HCT116 (cell line): Measurements from ENCODE around the gene PXDN. TPM values are rescaled to one million over a fixed set of nuclear protein-coding genes. Genes with fewer than 3 reads are reported as not detected.

ENCODE experiments used
- ATAC-seq: fragments of 200-7000 bp; cut with Tn5 transposase; 2 replicates; pipeline ENCODE4 v1.9.1; 2020; ENCODE audit warnings: mild to moderate bottlenecking, moderate library complexity
- BruUV-seq: library from RNA; stranded (reverse); fragments of 400-500 nt; replicated peaks from 2 replicates; lab custom pipeline; 2021; lab: Mats Ljungman, UMichigan
- CTCF ChIA-PET: fragments of 300-600 bp; sonication (Branson Sonifier 250); formaldehyde crosslinking; loops from one replicate; lab custom pipeline; 2021; ENCODE audit warnings: antibody characterized with exemption; lab: Charles Lee
- POLR2A ChIA-PET: fragments of 300-600, 350-600 bp; sonication (Branson Sonifier 250); formaldehyde crosslinking; loops from one replicate; lab custom pipeline; 2021; ENCODE audit warnings: antibody characterized with exemption; lab: Charles Lee
- RAD21 ChIA-PET, 2 experiments: fragments of 300-600 bp; sonication (Branson Sonifier 250); formaldehyde crosslinking; loops; one replicate each; lab custom pipeline; 2023; ENCODE audit warnings: low total read pairs in 2 of 2; ENCODE audit not compliant: uncharacterized antibody in 2 of 2, unreplicated experiment in 2 of 2, low non-redundant PET in 1 of 2; lab: Charles Lee
- DNase-seq: peaks from one replicate; pipeline ENCODE4 v3.0.0-alpha.2; 2010; ENCODE audit warnings: low read depth, low spot score
- H2AFZ ChIP-seq: fragments of 200-600 bp; shearing (Covaris generic), sonication (generic); 2 replicates; pipeline ENCODE4 v1.6.1; 2017; ENCODE audit warnings: low read depth, mixed run types, mixed read lengths, antibody characterized with exemption, low read length; ENCODE audit not compliant: poor library complexity, severe bottlenecking
- H3K27ac ChIP-seq: 2 replicates; pipeline ENCODE4 v1.5.1; 2012; ENCODE audit warnings: low read depth, low read length
- H3K27me3 ChIP-seq: fragments of 200-600 bp; sonication (generic); 2 replicates; pipeline ENCODE4 v1.6.1; 2016; ENCODE audit warnings: mixed run types, low read length, mixed read lengths; ENCODE audit not compliant: insufficient read depth
- H3K36me3 ChIP-seq, 2 experiments: fragments of 200-500 bp in 1 of 2; fragments of 200-600 bp in 1 of 2; sonication (Bioruptor generic) in 1 of 2; sonication (generic) in 1 of 2; 2 replicates each; pipeline versions ENCODE4 v1.5.1 to v1.6.1; 2014 to 2016; ENCODE audit warnings: low read length in 2 of 2, inconsistent platforms in 1 of 2, mixed read lengths in 1 of 2, mixed run types in 1 of 2; ENCODE audit not compliant: insufficient read depth in 2 of 2, control insufficient read depth in 1 of 2
- H3K4me1 ChIP-seq, 2 experiments: fragments of 200-600 bp in 1 of 2; sonication (generic) in 1 of 2; 2 replicates each; pipeline versions ENCODE4 v1.5.1 to v1.6.1; 2012 to 2017; ENCODE audit warnings: low read length in 2 of 2, inconsistent platforms in 1 of 2, mild to moderate bottlenecking in 1 of 2, mixed read lengths in 1 of 2, mixed run types in 1 of 2, moderate library complexity in 1 of 2; ENCODE audit not compliant: insufficient read depth in 2 of 2, control insufficient read depth in 1 of 2
- H3K4me2 ChIP-seq: fragments of 200-600 bp; sonication (generic); 2 replicates; pipeline ENCODE4 v1.6.1; 2017; ENCODE audit warnings: mixed run types, low read length, mixed read lengths
- H3K4me3 ChIP-seq, 2 experiments: fragments of 200-600 bp in 1 of 2; sonication (generic) in 1 of 2; replicated peaks in 1 of 2; 2 replicates each; pipeline ENCODE4 v1.5.1; 2011 to 2016; ENCODE audit warnings: low read length in 2 of 2, control low read depth in 1 of 2, low read depth in 1 of 2, mild to moderate bottlenecking in 1 of 2, mixed read lengths in 1 of 2, mixed run types in 1 of 2
- H3K79me2 ChIP-seq: fragments of 200-600 bp; sonication (generic); 2 replicates; pipeline ENCODE4 v1.6.1; 2017; ENCODE audit warnings: mild to moderate bottlenecking, mixed run types, low read length, moderate library complexity, mixed read lengths; ENCODE audit not compliant: insufficient read depth
- H3K9ac ChIP-seq: fragments of 200-600 bp; sonication (generic); 2 replicates; pipeline ENCODE4 v1.6.1; 2016; ENCODE audit warnings: low read length, mixed read lengths
- H3K9me2 ChIP-seq: fragments of 200-600 bp; sonication (generic), shearing (Covaris generic); 2 replicates; pipeline ENCODE4 v1.6.1; 2017; ENCODE audit warnings: mixed run types, mild to moderate bottlenecking, moderate library complexity; ENCODE audit not compliant: insufficient read depth
- H3K9me3 ChIP-seq, 2 experiments: fragments of 200-500 bp in 1 of 2; fragments of 200-600 bp in 1 of 2; sonication (Bioruptor generic) in 1 of 2; sonication (generic) in 1 of 2; 2 replicates each; pipeline ENCODE4 v1.6.1; 2014 to 2017; ENCODE audit warnings: low read length in 2 of 2, mixed read lengths in 2 of 2, inconsistent platforms in 1 of 2, low read depth in 1 of 2, mild to moderate bottlenecking in 1 of 2, mixed run types in 1 of 2, moderate library complexity in 1 of 2; ENCODE audit not compliant: control insufficient read depth in 1 of 2, insufficient read depth in 1 of 2
- H4K20me1 ChIP-seq: fragments of 200-600 bp; sonication (generic), shearing (Covaris generic); 2 replicates; pipeline ENCODE4 v1.6.1; 2017; ENCODE audit warnings: mixed run types, mild to moderate bottlenecking, moderate library complexity; ENCODE audit not compliant: insufficient read depth
- CBX3 ChIP-seq: IDR thresholded peaks from 2 replicates; pipeline ENCODE4 v1.6.1; 2012; ENCODE audit warnings: low read depth
- CEBPB ChIP-seq: IDR thresholded peaks from 2 replicates; pipeline ENCODE4 v1.6.1; 2012; ENCODE audit warnings: low read depth
- EGR1 ChIP-seq: IDR thresholded peaks from 2 replicates; pipeline ENCODE4 v1.6.1; 2012; ENCODE audit warnings: low read depth
- ELF1 ChIP-seq: IDR thresholded peaks from 2 replicates; pipeline ENCODE4 v1.6.1; 2012; ENCODE audit warnings: low read depth, borderline replicate concordance
- EZH2 ChIP-seq: fragments of 200-600 bp; sonication (generic); IDR thresholded peaks from 2 replicates; pipeline ENCODE4 v1.6.1; 2017; ENCODE audit warnings: antibody characterized with exemption, mixed run types
- EZH2phosphoT487 ChIP-seq: fragments of 200-600 bp; IDR thresholded peaks from 2 replicates; pipeline ENCODE4 v1.6.1; 2018; ENCODE audit warnings: antibody characterized with exemption, borderline replicate concordance
- FOSL1 ChIP-seq: IDR thresholded peaks from 2 replicates; pipeline ENCODE4 v1.6.1; 2012; ENCODE audit warnings: low read depth
- JUND ChIP-seq: IDR thresholded peaks from 2 replicates; pipeline ENCODE4 v1.6.1; 2012
- POLR2A ChIP-seq: IDR thresholded peaks from 2 replicates; pipeline ENCODE4 v1.7.0; 2011; ENCODE audit warnings: borderline replicate concordance; ENCODE audit not compliant: insufficient read depth, insufficient read length; ENCODE audit errors: extremely low read depth
- POLR2AphosphoS5 ChIP-seq: IDR thresholded peaks from 2 replicates; pipeline ENCODE4 v1.6.1; 2011; ENCODE audit warnings: mild to moderate bottlenecking, low read depth, low read length, moderate library complexity
- RAD21 ChIP-seq: IDR thresholded peaks from 2 replicates; pipeline ENCODE4 v1.6.1; 2012; ENCODE audit warnings: low read depth, mild to moderate bottlenecking
- SIN3A ChIP-seq: IDR thresholded peaks from 2 replicates; pipeline ENCODE4 v1.6.1; 2012; ENCODE audit warnings: low read depth
- SRF ChIP-seq: IDR thresholded peaks from 2 replicates; pipeline ENCODE4 v1.6.1; 2012; ENCODE audit warnings: low read depth
- YY1 ChIP-seq: IDR thresholded peaks from 2 replicates; pipeline ENCODE4 v1.6.1; 2011; ENCODE audit warnings: low read length, low read depth, moderate library complexity, mild to moderate bottlenecking; ENCODE audit not compliant: insufficient replicate concordance; ENCODE audit errors: extremely low read depth
- ZFX ChIP-seq: fragments of 450-650 bp; IDR thresholded peaks from 2 replicates; pipeline ENCODE4 v1.6.1; 2017
- intact Hi-C: fragments of 100-400 bp; cut with micrococcal nuclease; formaldehyde crosslinking; loops from 2 replicates; pipeline ENCODE4 v1.10.0; 2022
- total RNA-seq: library from RNA; stranded (reverse); gene quantifications from one replicate; pipeline ENCODE4 v1.2.1, GENCODE V29; 2021; ENCODE audit not compliant: unreplicated experiment
- TF ChIP-seq, protein P1 (sequence below): IDR thresholded peaks from 2 replicates; pipeline ENCODE4 v1.6.1; 2012; ENCODE audit warnings: low read depth
- TF ChIP-seq, protein P2 (sequence below): IDR thresholded peaks from 2 replicates; pipeline ENCODE4 v1.6.1; 2011; ENCODE audit warnings: mild to moderate bottlenecking, low read length, moderate library complexity; ENCODE audit not compliant: insufficient replicate concordance; ENCODE audit errors: extremely low read depth
- TF ChIP-seq, protein P3 (sequence below): IDR thresholded peaks from 2 replicates; pipeline ENCODE4 v1.6.1; 2012
- TF ChIP-seq, protein P4 (sequence below): IDR thresholded peaks from 2 replicates; pipeline ENCODE4 v1.6.1; 2012
- TF ChIP-seq, protein P5 (sequence below), 3 experiments: fragments of 200-600 bp in 1 of 3; sonication (generic) in 1 of 3; IDR thresholded peaks in 2 of 3; conservative IDR thresholded peaks in 1 of 3; 2 replicates each; pipeline ENCODE4 v1.5.1; 2012 to 2017; ENCODE audit warnings: low read depth in 2 of 3, low read length in 2 of 3, antibody characterized with exemption in 1 of 3, borderline replicate concordance in 1 of 3, control low read depth in 1 of 3, mild to moderate bottlenecking in 1 of 3, mixed read lengths in 1 of 3, mixed run types in 1 of 3, moderate library complexity in 1 of 3; ENCODE audit not compliant: insufficient read depth in 1 of 3

Gene PXDN
- total RNA-seq, 1 experiment from 2014 or later, result 10.7 TPM

DNA sequence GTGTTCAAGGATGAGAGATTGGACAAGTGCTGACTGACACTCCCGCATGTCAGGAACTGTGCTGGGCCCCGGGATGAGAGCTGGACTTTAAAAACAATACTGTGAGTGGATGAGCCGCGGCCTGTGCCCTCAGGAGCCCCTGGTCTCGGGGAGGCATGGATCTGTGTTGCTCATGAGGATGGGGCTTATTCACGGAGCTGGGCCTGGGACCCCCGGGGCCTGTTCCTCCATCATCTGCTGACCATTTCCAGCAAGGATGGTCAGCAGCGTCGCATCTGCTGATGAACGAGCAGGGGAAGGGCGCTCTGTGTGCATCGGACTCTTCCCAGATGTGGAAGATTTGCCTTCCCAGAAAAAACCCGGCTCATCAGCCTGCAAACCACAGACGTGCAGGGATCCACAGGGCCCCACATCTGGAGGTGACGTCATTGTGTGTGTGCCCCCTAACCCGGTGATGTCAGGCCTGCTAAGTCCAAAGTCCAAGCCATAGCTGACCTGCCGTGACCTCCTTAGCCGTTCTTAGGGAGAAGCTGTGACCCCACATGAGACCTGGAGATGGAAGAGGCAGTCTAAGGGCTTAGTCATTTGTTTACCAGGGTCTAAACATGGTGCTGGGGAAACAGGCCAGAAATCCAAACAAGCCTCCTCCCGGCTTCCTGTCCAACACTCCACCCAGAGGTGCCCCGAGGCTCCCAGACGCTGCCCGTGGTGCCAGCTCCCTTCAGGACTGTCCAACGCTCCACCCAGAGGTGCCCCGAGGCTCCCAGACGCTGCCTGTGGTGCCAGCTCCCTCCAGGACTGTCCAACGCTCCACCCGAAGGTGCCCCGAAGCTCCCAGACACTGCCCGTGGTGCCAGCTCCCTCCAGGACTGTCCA lies 143.9 kb downstream of the PXDN start:
- ChIA-PET RAD21 (no interaction called here), CTCF (no interaction called here)
- H2AFZ ChIP-seq, result no peak overlapping the region
- no peaks in the 10 kb centered on the region for H3K79me2 ChIP-seq
- no peak overlapping the region for H3K4me2 ChIP-seq
- no peak overlapping the region for H3K9ac ChIP-seq
- no peak for DNase-seq
- H3K27me3 ChIP-seq, result peaks cover 25% of the 10 kb centered on the region
- TF ChIP-seq ELF1, result no peak
- TF ChIP-seq SIN3A, result no peak
- no peak for TF ChIP-seq RAD21
- TF ChIP-seq, protein P1, sequence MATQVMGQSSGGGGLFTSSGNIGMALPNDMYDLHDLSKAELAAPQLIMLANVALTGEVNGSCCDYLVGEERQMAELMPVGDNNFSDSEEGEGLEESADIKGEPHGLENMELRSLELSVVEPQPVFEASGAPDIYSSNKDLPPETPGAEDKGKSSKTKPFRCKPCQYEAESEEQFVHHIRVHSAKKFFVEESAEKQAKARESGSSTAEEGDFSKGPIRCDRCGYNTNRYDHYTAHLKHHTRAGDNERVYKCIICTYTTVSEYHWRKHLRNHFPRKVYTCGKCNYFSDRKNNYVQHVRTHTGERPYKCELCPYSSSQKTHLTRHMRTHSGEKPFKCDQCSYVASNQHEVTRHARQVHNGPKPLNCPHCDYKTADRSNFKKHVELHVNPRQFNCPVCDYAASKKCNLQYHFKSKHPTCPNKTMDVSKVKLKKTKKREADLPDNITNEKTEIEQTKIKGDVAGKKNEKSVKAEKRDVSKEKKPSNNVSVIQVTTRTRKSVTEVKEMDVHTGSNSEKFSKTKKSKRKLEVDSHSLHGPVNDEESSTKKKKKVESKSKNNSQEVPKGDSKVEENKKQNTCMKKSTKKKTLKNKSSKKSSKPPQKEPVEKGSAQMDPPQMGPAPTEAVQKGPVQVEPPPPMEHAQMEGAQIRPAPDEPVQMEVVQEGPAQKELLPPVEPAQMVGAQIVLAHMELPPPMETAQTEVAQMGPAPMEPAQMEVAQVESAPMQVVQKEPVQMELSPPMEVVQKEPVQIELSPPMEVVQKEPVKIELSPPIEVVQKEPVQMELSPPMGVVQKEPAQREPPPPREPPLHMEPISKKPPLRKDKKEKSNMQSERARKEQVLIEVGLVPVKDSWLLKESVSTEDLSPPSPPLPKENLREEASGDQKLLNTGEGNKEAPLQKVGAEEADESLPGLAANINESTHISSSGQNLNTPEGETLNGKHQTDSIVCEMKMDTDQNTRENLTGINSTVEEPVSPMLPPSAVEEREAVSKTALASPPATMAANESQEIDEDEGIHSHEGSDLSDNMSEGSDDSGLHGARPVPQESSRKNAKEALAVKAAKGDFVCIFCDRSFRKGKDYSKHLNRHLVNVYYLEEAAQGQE, result no peak
- TF ChIP-seq SRF, result no peak
- no peak for TF ChIP-seq POLR2A
- TF ChIP-seq, protein P2, sequence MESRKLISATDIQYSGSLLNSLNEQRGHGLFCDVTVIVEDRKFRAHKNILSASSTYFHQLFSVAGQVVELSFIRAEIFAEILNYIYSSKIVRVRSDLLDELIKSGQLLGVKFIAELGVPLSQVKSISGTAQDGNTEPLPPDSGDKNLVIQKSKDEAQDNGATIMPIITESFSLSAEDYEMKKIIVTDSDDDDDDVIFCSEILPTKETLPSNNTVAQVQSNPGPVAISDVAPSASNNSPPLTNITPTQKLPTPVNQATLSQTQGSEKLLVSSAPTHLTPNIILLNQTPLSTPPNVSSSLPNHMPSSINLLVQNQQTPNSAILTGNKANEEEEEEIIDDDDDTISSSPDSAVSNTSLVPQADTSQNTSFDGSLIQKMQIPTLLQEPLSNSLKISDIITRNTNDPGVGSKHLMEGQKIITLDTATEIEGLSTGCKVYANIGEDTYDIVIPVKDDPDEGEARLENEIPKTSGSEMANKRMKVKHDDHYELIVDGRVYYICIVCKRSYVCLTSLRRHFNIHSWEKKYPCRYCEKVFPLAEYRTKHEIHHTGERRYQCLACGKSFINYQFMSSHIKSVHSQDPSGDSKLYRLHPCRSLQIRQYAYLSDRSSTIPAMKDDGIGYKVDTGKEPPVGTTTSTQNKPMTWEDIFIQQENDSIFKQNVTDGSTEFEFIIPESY, result no peak
- TF ChIP-seq EZH2phosphoT487, result no peak
- TF ChIP-seq, protein P3, sequence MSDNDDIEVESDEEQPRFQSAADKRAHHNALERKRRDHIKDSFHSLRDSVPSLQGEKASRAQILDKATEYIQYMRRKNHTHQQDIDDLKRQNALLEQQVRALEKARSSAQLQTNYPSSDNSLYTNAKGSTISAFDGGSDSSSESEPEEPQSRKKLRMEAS, result no peak
- TF ChIP-seq, protein P4, sequence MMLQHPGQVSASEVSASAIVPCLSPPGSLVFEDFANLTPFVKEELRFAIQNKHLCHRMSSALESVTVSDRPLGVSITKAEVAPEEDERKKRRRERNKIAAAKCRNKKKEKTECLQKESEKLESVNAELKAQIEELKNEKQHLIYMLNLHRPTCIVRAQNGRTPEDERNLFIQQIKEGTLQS, result no peak
- no peak for TF ChIP-seq CEBPB
- TF ChIP-seq CBX3, result no peak
- TF ChIP-seq, protein P5, sequence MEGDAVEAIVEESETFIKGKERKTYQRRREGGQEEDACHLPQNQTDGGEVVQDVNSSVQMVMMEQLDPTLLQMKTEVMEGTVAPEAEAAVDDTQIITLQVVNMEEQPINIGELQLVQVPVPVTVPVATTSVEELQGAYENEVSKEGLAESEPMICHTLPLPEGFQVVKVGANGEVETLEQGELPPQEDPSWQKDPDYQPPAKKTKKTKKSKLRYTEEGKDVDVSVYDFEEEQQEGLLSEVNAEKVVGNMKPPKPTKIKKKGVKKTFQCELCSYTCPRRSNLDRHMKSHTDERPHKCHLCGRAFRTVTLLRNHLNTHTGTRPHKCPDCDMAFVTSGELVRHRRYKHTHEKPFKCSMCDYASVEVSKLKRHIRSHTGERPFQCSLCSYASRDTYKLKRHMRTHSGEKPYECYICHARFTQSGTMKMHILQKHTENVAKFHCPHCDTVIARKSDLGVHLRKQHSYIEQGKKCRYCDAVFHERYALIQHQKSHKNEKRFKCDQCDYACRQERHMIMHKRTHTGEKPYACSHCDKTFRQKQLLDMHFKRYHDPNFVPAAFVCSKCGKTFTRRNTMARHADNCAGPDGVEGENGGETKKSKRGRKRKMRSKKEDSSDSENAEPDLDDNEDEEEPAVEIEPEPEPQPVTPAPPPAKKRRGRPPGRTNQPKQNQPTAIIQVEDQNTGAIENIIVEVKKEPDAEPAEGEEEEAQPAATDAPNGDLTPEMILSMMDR (IDR thresholded peaks at IDR 0.05 in 2 of 3, conservative IDR thresholded peaks at IDR 0.05 in 1 of 3; ENCODE audit: borderline replicate concordance in 1 of 3, insufficient read depth in 1 of 3, low read depth in 2 of 3, low read length in 2 of 3), result no peak
- no peak for TF ChIP-seq YY1
- TF ChIP-seq FOSL1, result no peak
- no peak for TF ChIP-seq EGR1
- no peak for TF ChIP-seq POLR2AphosphoS5
- no peak for TF ChIP-seq JUND
- no peak for TF ChIP-seq ZFX
- TF ChIP-seq EZH2, result no peak
- TF ChIP-seq, all 23 proteins: peak for 0
- H4K20me1 ChIP-seq, result no peaks in the 10 kb centered on the region
- no peaks in the 10 kb centered on the region for H3K4me1 ChIP-seq
- H3K4me3 ChIP-seq, result no peak overlapping the region
- H3K9me3 ChIP-seq, result peaks cover 0 to 3% of the 10 kb centered on the region in 2 experiments; a peak in 1 of 4 replicates
- intact Hi-C loops, result no loop called here
- no peaks in the 10 kb centered on the region for H3K9me2 ChIP-seq
- ATAC-seq, result no peak
- BruUV-seq, result no TSS peak
- H3K27ac ChIP-seq, result no peak overlapping the region
- POLR2A ChIA-PET, result no interaction called here
- H3K36me3 ChIP-seq, result no peaks in the 10 kb centered on the region
